Osteoblast (primary cell): Measurements from ENCODE around the gene VEGFA. TPM values are rescaled to one million over a fixed set of nuclear protein-coding genes. Genes with fewer than 3 reads are reported as not detected.

Experiments used
- DNase-seq: peaks from one replicate; pipeline ENCODE4 v3.0.0; 2011; ENCODE audit warnings: low spot score, mixed read lengths; ENCODE audit not compliant: insufficient read length; ENCODE audit errors: missing footprints
- H2AFZ ChIP-seq: 2 replicates; pipeline ENCODE4 v1.6.0; 2011; ENCODE audit warnings: mild to moderate bottlenecking, low read length
- H3K27ac ChIP-seq: 2 replicates; pipeline ENCODE4 v1.5.1; 2011; ENCODE audit warnings: mild to moderate bottlenecking, low read depth, low read length, moderate library complexity
- H3K27me3 ChIP-seq: 2 replicates; pipeline ENCODE4 v1.6.0; 2012; ENCODE audit warnings: mild to moderate bottlenecking, control low read depth, inconsistent platforms, low read length, moderate library complexity; ENCODE audit not compliant: insufficient read depth
- H3K36me3 ChIP-seq: 2 replicates; pipeline ENCODE4 v1.5.1; 2011; ENCODE audit warnings: mild to moderate bottlenecking, low read length, control low read depth, moderate library complexity; ENCODE audit not compliant: insufficient read depth
- H3K4me1 ChIP-seq: 2 replicates; pipeline ENCODE4 v1.5.1; 2011; ENCODE audit warnings: mild to moderate bottlenecking, low read length, control low read depth, moderate library complexity; ENCODE audit not compliant: insufficient read depth
- H3K4me2 ChIP-seq: 2 replicates; pipeline ENCODE4 v1.6.0; 2011; ENCODE audit warnings: mild to moderate bottlenecking, low read length; ENCODE audit not compliant: insufficient read depth
- H3K4me3 ChIP-seq: fragments of 200-600 bp; sonication (generic); 3 replicates; pipeline ENCODE4 v1.5.1; 2012; ENCODE audit warnings: mild to moderate bottlenecking, low read length, inconsistent platforms; ENCODE audit not compliant: insufficient read depth
- H3K79me2 ChIP-seq: 2 replicates; pipeline ENCODE4 v1.6.0; 2012; ENCODE audit warnings: mild to moderate bottlenecking, low read length, control low read depth, inconsistent platforms; ENCODE audit not compliant: insufficient read depth
- H3K9me3 ChIP-seq: 2 replicates; pipeline ENCODE4 v1.5.1; 2011; ENCODE audit warnings: low read depth, low read length, control low read depth
- H4K20me1 ChIP-seq: 2 replicates; pipeline ENCODE4 v1.6.0; 2012; ENCODE audit warnings: mild to moderate bottlenecking, low read length, control low read depth; ENCODE audit not compliant: insufficient read depth
- total RNA-seq: library from RNA; depleted of rRNA; stranded (reverse); fragments of >200 nt; gene quantifications from 2 replicates; pipeline ENCODE4 v1.2.3, GENCODE V29; 2012
- TF ChIP-seq, protein P1 (sequence below): IDR thresholded peaks from 2 replicates; pipeline ENCODE4 v1.5.1; 2011; ENCODE audit warnings: mild to moderate bottlenecking, low read depth, low read length, moderate library complexity; ENCODE audit errors: extremely low read depth

The VEGFA gene
- total RNA-seq, 1 donor = 193 TPM

- no peak overlapping the region for H3K4me2 ChIP-seq
- no peak overlapping the region for H3K4me3 ChIP-seq
- no peak overlapping the region for H2AFZ ChIP-seq
- peaks cover 12% of the 10 kb centered on the region for H3K4me1 ChIP-seq
- DNase-seq = peak; percentile 65
- TF ChIP-seq, protein P1, sequence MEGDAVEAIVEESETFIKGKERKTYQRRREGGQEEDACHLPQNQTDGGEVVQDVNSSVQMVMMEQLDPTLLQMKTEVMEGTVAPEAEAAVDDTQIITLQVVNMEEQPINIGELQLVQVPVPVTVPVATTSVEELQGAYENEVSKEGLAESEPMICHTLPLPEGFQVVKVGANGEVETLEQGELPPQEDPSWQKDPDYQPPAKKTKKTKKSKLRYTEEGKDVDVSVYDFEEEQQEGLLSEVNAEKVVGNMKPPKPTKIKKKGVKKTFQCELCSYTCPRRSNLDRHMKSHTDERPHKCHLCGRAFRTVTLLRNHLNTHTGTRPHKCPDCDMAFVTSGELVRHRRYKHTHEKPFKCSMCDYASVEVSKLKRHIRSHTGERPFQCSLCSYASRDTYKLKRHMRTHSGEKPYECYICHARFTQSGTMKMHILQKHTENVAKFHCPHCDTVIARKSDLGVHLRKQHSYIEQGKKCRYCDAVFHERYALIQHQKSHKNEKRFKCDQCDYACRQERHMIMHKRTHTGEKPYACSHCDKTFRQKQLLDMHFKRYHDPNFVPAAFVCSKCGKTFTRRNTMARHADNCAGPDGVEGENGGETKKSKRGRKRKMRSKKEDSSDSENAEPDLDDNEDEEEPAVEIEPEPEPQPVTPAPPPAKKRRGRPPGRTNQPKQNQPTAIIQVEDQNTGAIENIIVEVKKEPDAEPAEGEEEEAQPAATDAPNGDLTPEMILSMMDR = no peak
- H3K9me3 ChIP-seq = no peaks in the 10 kb centered on the region
- peaks cover 6% of the 10 kb centered on the region for H3K27me3 ChIP-seq
- H3K79me2 ChIP-seq = no peaks in the 10 kb centered on the region
- no peaks in the 10 kb centered on the region for H3K36me3 ChIP-seq
- no peaks in the 10 kb centered on the region for H4K20me1 ChIP-seq
- no peak overlapping the region for H3K27ac ChIP-seq
Observed at GRCh38 chr6:43761666-43762409, 8.2 kb upstream of the VEGFA start.

DNA sequence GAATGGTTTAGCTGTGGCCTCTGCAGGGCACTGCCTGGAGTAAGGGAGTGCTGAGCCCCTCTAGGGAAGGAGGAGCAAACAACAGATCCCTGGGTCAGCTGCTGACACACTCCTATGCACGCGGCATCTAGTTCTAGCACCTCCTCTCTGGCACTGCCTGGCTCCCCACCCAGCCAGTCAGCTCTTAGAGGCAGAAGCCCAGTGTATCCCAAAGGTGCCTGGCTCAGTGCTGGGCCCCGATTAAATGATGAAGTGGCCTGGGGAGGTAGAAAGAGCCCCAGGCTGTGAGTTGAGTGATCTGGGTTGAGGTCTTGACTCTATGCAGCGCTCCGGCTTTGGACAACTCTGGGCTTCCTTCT is 7.6 kb upstream of the VEGFA start:
- no peaks in the 10 kb centered on the region for H4K20me1 ChIP-seq
- no peaks in the 10 kb centered on the region for H3K79me2 ChIP-seq
- no peak overlapping the region for H3K4me3 ChIP-seq
- no peak for DNase-seq
- peaks cover 12% of the 10 kb centered on the region for H3K4me1 ChIP-seq
- no peak overlapping the region for H3K4me2 ChIP-seq
- no peak overlapping the region for H3K27ac ChIP-seq
- no peak overlapping the region for H2AFZ ChIP-seq
- peaks cover 6% of the 10 kb centered on the region for H3K27me3 ChIP-seq
- no peaks in the 10 kb centered on the region for H3K36me3 ChIP-seq
- TF ChIP-seq, protein P1 = no peak
- no peaks in the 10 kb centered on the region for H3K9me3 ChIP-seq

DNA sequence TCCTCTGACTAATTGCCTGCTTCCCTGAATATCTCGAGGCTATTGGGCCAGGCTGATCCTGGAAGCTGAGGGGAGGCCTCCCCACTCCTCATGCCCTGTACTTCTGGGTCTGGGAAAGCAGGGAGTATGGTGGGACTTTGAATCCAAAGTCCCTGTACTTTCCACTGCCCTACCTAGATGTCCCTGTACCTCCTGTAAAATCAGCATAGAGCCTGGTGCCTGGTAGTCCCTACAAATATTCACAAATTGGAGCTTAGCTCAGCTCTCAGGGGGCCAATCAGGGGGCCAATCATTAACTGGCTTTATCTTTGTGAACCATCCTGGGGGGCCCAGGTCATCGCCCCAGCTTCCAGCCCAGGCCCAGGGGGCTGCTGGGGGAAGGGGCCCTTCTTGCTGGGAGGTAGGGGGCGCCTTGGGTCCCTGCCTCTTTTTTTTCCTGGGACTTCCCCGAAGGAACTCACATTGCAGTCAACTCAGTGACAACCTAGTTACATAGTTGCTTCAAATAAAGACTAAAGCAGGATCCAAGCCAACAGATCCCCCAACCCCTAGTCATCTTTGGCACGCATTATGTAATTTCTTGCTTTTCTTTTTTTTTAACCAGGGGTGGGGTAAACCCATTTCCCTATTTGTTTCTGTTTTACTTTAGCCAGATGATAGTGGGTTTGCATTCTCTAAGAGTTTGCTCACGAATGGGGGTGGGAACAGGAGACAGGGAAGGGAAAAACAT is 6.9 kb upstream of the VEGFA start:
- H3K27ac ChIP-seq = no peak overlapping the region
- H3K27me3 ChIP-seq = peaks cover 6% of the 10 kb centered on the region
- no peaks in the 10 kb centered on the region for H4K20me1 ChIP-seq
- H3K79me2 ChIP-seq = no peaks in the 10 kb centered on the region
- H2AFZ ChIP-seq = no peak overlapping the region
- no peak overlapping the region for H3K4me3 ChIP-seq
- no peaks in the 10 kb centered on the region for H3K36me3 ChIP-seq
- TF ChIP-seq, protein P1 = no peak
- peak; percentile 76 for DNase-seq
- H3K9me3 ChIP-seq = no peaks in the 10 kb centered on the region
- H3K4me1 ChIP-seq = peaks cover 15% of the 10 kb centered on the region
- peak overlapping the region; percentile 10 for H3K4me2 ChIP-seq

- Histone ChIP-seq H3K36me3 (no peaks in the 10 kb centered on the region), H3K9me3 (no peaks in the 10 kb centered on the region), H3K4me1 (peaks cover 23% of the 10 kb centered on the region), H4K20me1 (no peaks in the 10 kb centered on the region), H3K27ac (no peak overlapping the region), H2AFZ (no peak overlapping the region), H3K79me2 (no peaks in the 10 kb centered on the region), H3K27me3 (peaks cover 6% of the 10 kb centered on the region), H3K4me2 (peak overlapping the region; percentile 10), H3K4me3 (no peak overlapping the region)
- TF ChIP-seq, protein P1 = no peak
- DNase-seq = no peak
Observed at GRCh38 chr6:43763812-43764522, 6.0 kb upstream of the VEGFA start.
